Measurements from ENCODE around the gene VTI1A. TPM values are rescaled to one million over a fixed set of nuclear protein-coding genes. Genes with fewer than 3 reads are reported as not detected.

The VTI1A gene
- polyA plus RNA-seq, 1 donor from 2014 or later = 28.7 TPM

DNA sequence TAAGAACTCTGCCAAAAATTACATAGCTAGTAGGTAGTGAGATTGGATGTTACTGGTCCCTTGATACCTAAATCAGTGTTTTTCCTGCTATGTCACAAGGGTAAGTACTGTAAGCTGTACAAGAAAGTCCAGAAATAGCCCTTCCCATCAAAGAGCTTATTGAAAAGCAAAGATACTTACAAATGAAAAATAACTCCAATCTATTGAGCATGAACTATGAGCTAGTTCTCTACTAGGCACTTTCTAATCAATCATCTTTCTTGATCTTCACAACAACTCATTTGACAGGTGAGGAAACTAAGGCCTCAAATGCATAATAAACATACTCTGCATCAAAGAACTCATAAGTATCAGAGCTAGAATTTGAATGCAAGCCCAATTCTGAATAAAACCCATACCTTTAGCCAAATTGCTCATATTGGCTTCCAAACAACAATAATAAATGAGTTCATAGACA, 253.2 kb downstream of the VTI1A start:
- Histone ChIP-seq H2AFZ (ENCODE audit: low read depth, low read length) (no peak overlapping the region), H3K9ac (ENCODE audit: low read length) (no peak overlapping the region), H3K4me3 (ENCODE audit: low read length) (no peak overlapping the region), H3K36me3 (ENCODE audit: insufficient read depth, low read length) (no peaks in the 10 kb centered on the region), H3K27ac (ENCODE audit: low read length) (no peak overlapping the region), H3K4me2 (ENCODE audit: low read length) (no peak overlapping the region), H3K9me3 (ENCODE audit: low read length) (no peaks in the 10 kb centered on the region), H4K20me1 (ENCODE audit: insufficient read depth) (no peaks in the 10 kb centered on the region), H3K27me3 (ENCODE audit: insufficient read depth, low read depth, low read length) (no peaks in the 10 kb centered on the region), H3K79me2 (replicated peaks; ENCODE audit: insufficient read depth, low read length) (no peaks in the 10 kb centered on the region), H3F3A (ENCODE audit: insufficient read depth, low read length, poor library complexity, severe bottlenecking) (no peaks in the 10 kb centered on the region), H3K9me2 (ENCODE audit: insufficient read depth, low read length) (no peaks in the 10 kb centered on the region)
- no peak for TF ChIP-seq EZH2 (IDR thresholded peaks at IDR 0.05; ENCODE audit: borderline replicate concordance, insufficient read depth, low read length, poor library complexity, severe bottlenecking)

DNA sequence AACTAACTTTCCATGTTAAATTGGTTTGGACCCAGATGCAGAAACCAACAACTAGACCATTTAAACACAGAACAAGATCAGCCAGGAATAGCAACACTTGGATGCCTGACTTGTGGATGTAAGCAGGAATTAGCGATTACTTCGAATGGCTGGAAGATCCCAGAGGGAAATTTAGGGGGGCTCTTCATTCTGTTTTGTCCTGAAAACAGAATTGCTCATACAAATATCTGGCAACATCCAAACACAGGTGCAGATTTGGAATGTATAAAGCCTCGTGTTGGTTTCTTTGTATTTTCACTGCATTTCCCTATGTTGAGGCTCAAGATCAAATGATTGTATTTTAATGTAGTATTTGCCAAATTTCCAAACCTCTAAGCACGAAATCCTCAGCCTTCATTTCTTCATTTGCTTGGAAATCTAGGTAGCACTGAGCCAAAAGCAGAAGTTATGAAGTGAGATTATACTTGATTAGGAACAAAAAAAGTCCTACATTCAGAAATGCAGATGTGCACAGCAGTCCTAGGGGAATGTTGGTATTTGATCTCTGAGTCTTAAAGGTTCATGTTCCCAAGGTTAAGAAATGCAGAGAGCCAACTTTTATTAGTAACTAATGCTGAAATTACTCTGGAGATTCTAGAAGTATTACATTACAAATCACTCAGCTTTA, 254.3 kb downstream of the VTI1A start:
- Histone ChIP-seq H3K36me3 (ENCODE audit: insufficient read depth, low read length) (no peaks in the 10 kb centered on the region), H3K9me2 (ENCODE audit: insufficient read depth, low read length) (no peaks in the 10 kb centered on the region), H3K4me3 (ENCODE audit: low read length) (no peak overlapping the region), H3K27me3 (ENCODE audit: insufficient read depth, low read depth, low read length) (no peaks in the 10 kb centered on the region), H2AFZ (ENCODE audit: low read depth, low read length) (no peak overlapping the region), H3K9me3 (ENCODE audit: low read length) (no peaks in the 10 kb centered on the region), H4K20me1 (ENCODE audit: insufficient read depth) (no peaks in the 10 kb centered on the region), H3K4me2 (ENCODE audit: low read length) (no peak overlapping the region), H3K79me2 (replicated peaks; ENCODE audit: insufficient read depth, low read length) (no peaks in the 10 kb centered on the region), H3K9ac (ENCODE audit: low read length) (no peak overlapping the region), H3K27ac (ENCODE audit: low read length) (no peak overlapping the region), H3F3A (ENCODE audit: insufficient read depth, low read length, poor library complexity, severe bottlenecking) (no peaks in the 10 kb centered on the region)
- TF ChIP-seq POLR2AphosphoS5 (IDR thresholded peaks at IDR 0.05) = no peak
- TF ChIP-seq, protein P1, sequence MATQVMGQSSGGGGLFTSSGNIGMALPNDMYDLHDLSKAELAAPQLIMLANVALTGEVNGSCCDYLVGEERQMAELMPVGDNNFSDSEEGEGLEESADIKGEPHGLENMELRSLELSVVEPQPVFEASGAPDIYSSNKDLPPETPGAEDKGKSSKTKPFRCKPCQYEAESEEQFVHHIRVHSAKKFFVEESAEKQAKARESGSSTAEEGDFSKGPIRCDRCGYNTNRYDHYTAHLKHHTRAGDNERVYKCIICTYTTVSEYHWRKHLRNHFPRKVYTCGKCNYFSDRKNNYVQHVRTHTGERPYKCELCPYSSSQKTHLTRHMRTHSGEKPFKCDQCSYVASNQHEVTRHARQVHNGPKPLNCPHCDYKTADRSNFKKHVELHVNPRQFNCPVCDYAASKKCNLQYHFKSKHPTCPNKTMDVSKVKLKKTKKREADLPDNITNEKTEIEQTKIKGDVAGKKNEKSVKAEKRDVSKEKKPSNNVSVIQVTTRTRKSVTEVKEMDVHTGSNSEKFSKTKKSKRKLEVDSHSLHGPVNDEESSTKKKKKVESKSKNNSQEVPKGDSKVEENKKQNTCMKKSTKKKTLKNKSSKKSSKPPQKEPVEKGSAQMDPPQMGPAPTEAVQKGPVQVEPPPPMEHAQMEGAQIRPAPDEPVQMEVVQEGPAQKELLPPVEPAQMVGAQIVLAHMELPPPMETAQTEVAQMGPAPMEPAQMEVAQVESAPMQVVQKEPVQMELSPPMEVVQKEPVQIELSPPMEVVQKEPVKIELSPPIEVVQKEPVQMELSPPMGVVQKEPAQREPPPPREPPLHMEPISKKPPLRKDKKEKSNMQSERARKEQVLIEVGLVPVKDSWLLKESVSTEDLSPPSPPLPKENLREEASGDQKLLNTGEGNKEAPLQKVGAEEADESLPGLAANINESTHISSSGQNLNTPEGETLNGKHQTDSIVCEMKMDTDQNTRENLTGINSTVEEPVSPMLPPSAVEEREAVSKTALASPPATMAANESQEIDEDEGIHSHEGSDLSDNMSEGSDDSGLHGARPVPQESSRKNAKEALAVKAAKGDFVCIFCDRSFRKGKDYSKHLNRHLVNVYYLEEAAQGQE (IDR thresholded peaks at IDR 0.05; ENCODE audit: borderline replicate concordance) = no peak

DNA sequence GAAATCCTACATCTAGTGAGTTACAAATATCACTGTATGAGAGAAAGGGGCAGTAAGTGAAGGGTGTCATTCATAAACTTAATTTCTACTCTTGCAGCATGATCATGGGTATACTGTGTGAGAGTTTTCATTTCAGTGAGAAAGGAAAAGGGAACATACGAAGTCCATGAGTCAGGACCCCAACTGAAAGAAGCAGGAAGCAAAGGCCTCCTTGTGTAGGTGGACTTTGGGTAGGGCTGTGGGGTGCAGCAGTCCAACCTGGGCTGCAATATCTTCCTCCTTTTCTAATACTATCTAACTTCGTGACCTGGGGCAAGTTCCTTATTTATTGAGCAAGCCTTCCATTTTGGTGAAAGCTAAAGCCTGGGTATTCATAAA, 254.9 kb downstream of the VTI1A start:
- no peaks in the 10 kb centered on the region for H3K79me2 ChIP-seq (replicated peaks; ENCODE audit: insufficient read depth, low read length)
- TF ChIP-seq, protein P1 (IDR thresholded peaks at IDR 0.05; ENCODE audit: borderline replicate concordance) = no peak
- TF ChIP-seq TAF1 (IDR thresholded peaks at IDR 0.05; ENCODE audit: low read depth) (no peak), POLR2AphosphoS5 (IDR thresholded peaks at IDR 0.05) (no peak), SMC3 (conservative IDR thresholded peaks at IDR 0.05; ENCODE audit: poor library complexity) (no peak), EP300 (conservative IDR thresholded peaks at IDR 0.05; ENCODE audit: poor library complexity, severe bottlenecking) (no peak), MXI1 (conservative IDR thresholded peaks at IDR 0.05; ENCODE audit: poor library complexity, severe bottlenecking) (no peak), RAD21 (conservative IDR thresholded peaks at IDR 0.05) (no peak)
- no peak overlapping the region for H3K4me2 ChIP-seq (ENCODE audit: low read length)
- no peak overlapping the region for H2AFZ ChIP-seq (ENCODE audit: low read depth, low read length)
- H4K20me1 ChIP-seq (ENCODE audit: insufficient read depth) = no peaks in the 10 kb centered on the region
- H3K4me3 ChIP-seq (ENCODE audit: low read length) = no peak overlapping the region
- no peaks in the 10 kb centered on the region for H3K36me3 ChIP-seq (ENCODE audit: insufficient read depth, low read length)
- H3K9ac ChIP-seq (ENCODE audit: low read length) = no peak overlapping the region
- no peaks in the 10 kb centered on the region for H3K27me3 ChIP-seq (ENCODE audit: insufficient read depth, low read depth, low read length)
- H3K27ac ChIP-seq (ENCODE audit: low read length) = no peak overlapping the region
- H3K9me3 ChIP-seq (ENCODE audit: low read length) = no peaks in the 10 kb centered on the region
- no peaks in the 10 kb centered on the region for H3F3A ChIP-seq (ENCODE audit: insufficient read depth, low read length, poor library complexity, severe bottlenecking)
- H3K9me2 ChIP-seq (ENCODE audit: insufficient read depth, low read length) = no peaks in the 10 kb centered on the region
